Activated CD4-positive, alpha-beta T cell treated with anti-CD3 and anti-CD28 coated beads, Interleukin-2, amount 50 U/mL, for 24 hours (primary cell): ENCODE data around the gene ZNF2.

ENCODE experiments used
- DNase-seq, 2 donors: peaks; one replicate each; pipeline ENCODE4 v3.0.0-alpha.2; 2020; ENCODE audit warnings: low read depth in 1 of 2, low spot score in 1 of 2

The ZNF2 gene

GRCh38 chr2:95165371-95166064, at the start of gene ZNF2:
TSS of gene ZNF2 (plus strand) at chr2:95165809. CDS start at chr2:95176227, 10,418 bp downstream.
- DNase-seq, result peak; percentile 87 to 98

DNA sequence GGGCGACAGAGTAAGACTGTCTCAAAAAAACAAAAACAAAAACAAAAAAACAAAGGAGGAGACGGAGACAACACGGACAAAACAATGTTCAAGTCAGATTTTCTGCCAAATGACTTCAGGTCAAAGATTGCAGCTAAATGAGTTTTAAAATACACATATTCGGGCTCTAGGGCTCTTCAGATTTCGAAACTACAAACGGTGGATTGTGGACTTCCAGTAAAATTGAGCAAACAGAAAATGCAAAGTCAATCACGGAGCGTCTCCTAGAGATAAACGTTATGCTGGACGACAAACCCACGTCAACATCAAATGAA, 44.6 kb upstream of the ZNF2 start:
- no peak for DNase-seq

DNA sequence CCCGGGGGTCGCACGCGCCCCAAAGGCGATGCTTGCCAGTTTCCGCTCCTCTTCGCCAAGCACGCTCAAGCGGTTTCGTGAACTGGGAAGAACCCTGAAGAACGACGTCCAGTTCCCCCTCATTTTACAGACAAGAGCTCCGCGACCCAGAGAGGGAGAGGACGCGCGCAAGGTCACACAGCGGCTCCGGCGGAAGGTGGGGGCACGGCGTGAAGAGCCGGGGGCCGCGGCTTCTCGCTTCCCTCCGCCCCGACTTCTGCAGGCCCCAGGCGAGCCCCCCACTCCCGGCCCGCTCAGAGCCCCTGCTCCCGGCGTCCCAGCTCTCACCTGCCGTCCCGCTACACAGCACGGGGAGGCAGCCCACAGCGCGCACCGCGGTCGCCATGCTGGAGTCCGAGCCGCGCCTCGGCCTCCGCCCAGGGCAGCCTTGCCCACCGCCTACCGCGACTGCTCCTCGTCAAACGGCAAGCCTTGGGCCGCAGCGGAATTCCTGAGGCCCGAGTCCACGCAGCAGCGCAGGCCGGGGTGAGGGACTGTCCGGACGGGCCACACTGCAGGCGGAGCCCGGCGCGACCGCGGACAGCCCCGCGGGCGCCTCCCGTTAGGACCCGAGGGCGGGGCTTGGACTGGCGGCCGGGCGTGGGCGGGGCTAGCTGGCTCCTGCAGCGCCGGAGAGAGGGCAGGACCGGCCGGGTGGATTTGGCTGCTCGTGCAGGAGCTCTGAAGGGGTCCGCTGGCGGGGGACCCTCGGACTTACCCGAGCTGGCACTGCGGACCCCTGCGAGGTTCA, 44.0 kb upstream of the ZNF2 start, which contains the start of gene MRPS5:
MRPS5 (minus strand) TSS at position 402 of the 790 bp plus-strand sequence; CDS start at position 385, 17 bp downstream.
- peak; percentile 80 to 84 for DNase-seq

DNA sequence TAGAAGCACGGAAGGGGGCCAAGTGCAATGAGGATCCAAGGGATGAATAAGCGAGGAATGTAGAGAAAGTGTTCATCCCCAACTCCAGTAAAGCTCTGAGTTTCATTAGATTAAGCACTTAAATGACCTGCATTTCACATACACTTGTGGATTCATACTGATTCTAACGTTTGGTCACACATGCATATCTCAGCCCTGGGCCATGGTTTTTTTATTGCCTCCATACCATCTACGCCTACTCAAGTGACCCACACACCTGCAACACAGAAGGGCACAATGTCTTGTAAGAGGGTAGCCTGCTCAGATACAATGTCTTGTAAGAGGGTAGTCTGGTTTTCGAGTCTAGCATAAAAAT, 43.4 kb upstream of the ZNF2 start:
- DNase-seq, result no peak

DNA sequence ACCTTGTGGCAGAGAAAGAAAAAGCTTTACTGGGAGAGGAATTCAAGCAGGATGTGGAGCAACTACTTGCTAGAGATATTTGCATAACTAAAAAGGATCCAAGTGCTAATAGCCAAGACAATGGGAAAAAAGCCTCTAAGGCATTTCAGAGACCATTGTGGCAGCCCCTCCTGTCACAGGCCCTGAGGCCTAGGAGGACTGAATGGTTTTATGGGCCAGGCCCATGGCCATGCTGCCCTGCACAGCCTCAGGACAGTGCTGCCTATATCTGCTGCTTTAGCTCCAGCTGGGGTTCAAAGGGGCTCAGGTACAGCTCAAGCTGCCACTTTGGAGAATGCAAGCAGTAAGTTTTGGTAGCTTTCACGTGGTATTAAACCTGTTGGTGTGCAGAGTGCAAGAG, 26.9 kb upstream of the ZNF2 start:
- DNase-seq, result no peak

GRCh38 chr2:95143838-95144237, 21.8 kb upstream of the ZNF2 start:
- DNase-seq, result no peak

- no peak for DNase-seq
These were observed 16.1 kb upstream of the ZNF2 start for GRCh38 chr2:95149397-95149984.

DNA sequence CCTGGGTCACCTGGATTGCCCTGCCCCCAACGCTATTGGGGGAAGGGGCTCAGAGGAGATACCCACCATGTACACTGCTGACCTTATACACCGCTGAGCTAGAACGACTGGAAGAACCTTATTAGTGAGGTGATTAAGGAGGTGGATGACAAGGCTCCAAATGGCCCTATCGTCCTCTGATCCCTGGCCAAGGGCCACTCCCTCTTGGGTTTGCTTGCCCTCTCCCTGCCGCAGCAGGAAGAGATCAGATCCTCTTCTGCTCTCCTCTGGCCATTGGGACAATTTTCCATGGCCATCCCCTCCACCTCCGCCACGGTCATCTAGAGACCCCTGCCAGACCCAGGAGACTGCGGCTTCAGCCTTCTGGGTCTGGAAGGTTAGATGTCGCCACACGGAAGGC, 7.2 kb upstream of the ZNF2 start:
- no peak for DNase-seq

GRCh38 chr2:95158891-95159619, 6.6 kb upstream of the ZNF2 start:
- DNase-seq, result peak; percentile 8 to 22

- peak; percentile 43 to 60 for DNase-seq
These were observed 5.7 kb upstream of the ZNF2 start, which contains the start of gene ZNF514 for GRCh38 chr2:95159690-95160449. TSS of gene ZNF514 (minus strand) at chr2:95159848. CDS start at chr2:95153253, 6,595 bp downstream.

- no peak for DNase-seq
These were observed 609 bp upstream of the ZNF2 start for GRCh38 chr2:95165030-95165370.

DNA sequence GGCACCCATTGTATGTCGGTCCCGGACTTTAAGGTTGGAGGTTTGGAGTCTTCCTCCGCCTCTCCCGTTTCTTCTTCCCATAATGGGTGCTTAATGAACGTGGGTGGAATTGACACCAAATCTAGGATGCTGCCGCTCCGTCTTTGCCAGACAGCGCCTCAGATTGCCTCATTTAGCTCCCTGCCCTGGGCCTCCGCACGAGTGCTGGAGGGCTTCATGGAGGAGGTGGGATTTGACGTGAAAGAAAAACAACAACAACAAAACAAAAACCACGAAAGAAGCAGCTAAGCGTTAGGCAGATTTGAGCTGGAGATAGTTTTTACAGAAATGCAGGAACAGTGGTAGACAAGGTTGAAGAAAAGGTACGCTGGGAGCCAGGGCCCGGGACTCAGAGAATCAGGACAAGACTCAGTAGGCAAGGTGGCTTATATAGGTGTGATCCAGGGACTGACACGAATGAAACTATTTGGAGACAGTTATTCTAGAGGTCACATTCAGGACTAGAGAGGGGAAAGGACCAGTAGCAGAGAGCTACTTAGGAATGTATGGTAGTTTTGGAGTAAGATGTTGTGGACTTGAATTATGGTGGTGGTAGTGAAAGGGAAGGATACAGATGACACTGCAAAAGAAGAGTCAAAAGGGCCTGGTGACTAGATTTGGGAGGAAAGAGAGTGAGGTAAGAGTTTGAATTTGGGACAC, 605 bp downstream of the ZNF2 start:
- DNase-seq, result no peak

GRCh38 chr2:95171902-95172301, 6.3 kb downstream of the ZNF2 start:
- no peak for DNase-seq

DNA sequence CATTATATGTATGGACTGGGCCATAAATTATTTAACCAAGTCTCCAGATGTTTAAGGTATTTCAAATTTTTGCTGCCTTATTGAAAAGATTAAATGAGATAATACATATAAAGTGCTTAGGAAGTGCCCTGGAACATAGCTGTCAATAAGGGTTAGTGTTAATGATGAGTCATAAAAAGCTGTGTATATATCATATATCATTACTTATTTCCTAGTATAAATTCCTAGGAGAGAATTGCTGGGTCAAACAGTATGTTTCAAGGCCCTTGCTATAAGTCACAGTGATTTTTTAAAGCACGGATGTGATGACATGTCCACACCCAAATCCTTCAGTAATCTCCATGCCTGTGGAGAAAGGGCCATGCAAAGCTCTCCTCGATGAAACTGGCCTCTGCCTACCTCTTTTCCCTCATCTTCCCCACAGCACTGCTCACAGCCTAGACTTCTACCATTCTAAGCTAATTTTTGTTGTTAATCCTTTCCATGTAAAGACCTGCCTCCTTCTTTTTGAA, 8.5 kb downstream of the ZNF2 start:
- no peak for DNase-seq

GRCh38 chr2:95179451-95179850, 13.8 kb downstream of the ZNF2 start:
- DNase-seq, result no peak

DNA sequence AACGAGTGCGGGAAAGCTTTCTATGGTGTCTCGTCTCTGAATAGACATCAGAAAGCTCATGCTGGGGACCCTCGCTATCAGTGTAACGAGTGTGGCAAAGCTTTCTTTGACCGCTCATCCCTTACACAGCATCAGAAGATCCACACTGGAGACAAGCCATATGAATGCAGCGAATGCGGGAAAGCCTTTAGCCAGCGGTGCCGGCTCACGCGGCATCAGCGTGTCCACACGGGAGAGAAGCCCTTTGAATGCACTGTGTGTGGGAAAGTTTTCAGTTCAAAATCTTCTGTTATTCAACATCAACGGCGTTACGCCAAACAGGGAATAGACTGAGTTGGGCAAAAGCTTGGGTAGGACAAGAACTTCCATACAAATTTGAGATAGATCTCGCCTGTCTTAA, 16.2 kb downstream of the ZNF2 start:
- no peak for DNase-seq

DNA sequence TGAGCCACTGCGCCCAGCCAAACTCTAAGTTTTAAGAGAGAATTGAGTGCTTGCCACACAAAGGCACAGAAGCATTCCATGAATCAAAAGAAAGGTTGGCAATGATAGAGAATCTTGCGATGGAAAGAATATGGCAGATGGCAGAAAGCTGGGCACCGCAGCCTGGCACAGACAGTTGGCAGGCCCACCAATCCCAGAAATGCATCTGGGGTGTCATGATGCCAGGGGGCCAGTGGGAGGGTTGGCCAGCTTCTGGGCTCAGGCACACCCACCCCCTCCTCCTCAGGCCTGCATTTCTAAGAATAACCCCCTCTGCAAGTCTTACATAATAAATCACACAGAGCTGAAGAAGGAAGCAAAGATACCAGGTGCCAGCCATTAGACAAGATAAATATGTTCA, 19.6 kb downstream of the ZNF2 start:
- DNase-seq, result no peak

DNA sequence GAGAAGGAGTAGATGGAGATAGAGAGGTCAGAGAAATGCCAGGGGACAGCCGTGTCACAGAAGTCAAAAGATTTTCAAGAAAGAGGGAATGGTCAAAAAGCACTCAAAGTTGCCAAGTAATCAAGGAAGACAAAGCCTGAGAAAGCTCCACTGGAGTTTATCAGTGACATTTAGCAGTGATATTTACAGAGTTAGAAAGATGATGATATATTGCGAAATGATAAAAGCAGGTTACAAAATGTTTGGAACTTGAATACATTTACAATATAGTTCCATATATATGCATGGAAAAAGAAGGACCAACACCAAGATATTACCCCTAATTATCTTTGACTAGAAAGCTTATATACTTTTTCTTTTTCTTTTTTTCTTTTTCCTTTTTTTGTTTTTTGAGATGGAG, 20.4 kb downstream of the ZNF2 start:
- DNase-seq, result no peak

DNA sequence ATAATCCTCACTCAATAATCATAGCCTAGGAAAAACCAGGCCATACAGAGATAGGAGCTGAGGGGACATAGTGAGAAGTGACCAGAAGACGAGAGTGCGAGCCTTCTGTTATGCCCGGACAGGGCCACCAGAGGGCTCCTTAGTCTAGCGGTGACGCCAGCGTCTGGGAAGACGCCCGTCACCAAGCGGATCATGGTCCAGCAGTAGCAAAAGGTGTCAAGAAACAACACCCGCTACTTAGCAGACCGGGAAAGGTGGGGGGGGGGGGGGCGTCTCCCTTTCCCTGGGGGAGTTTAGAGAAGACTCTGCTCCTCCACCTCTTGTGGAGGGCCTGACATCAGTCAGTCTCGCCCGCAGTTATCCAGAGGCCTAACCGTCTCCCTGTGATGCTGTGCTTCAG, 27.3 kb downstream of the ZNF2 start:
- peak; percentile 9 to 18 for DNase-seq

DNA sequence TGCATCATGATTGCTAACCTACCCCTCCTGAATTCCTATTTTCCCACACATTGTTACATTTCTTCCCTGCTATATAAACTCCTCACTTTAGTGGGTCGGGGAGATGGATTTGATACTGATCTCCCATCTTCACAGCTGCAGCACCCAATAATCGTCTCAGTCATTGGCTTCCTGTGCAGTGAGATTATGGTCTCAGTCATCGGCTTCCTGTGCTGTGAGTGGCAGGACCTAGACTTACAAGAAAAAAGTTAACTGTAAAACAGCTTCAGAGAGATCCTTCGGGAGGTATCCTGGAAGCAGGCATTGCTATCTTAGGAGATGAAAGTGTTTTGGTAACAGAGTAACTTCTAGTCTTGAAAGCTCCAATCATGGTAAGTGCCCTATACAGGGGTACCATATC, 38.3 kb downstream of the ZNF2 start:
- DNase-seq, result no peak
